ENCODE measurements around the gene MSRB3. TPM values are rescaled to one million over a fixed set of nuclear protein-coding genes. Genes with fewer than 3 reads are reported as not detected.

Gene MSRB3
- total and polyA plus RNA-seq, 2 of the 8 experiments (the other 6 are each of a cell fraction or from before 2014, with no cell fraction given), result 0.32 to 1.2 TPM

DNA sequence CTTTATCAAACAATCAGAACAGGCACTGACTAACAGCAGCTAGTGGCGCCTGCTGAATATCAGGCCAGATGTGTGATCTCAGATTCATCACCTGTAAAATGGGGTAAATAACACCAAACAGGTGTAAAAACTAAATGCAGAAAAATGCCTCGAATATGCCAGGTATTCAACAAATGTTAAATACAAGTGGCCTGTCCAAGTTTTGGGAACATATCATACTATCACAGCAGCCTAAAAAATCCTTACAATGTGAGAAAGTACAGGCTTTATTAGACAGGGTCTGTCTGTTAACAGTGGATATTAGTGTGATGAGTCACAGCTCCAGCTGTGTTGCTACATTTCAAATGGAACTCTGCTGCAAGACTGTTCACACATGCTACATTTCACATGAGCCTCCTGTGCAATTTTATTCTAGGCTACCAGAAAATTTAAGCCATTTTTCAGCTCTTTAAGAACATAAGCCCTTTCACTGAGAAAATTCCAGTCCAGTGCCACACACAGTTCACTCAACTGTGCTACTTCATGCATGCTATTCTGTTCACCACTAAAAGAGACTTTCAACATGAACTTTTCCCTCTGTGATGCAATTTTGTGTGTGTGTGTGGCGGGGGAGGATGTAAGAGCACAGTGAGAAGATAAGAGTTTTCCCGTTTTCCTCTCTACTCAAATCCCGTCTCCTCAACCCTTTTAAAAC is 56.7 kb downstream of the MSRB3 start:
- Histone ChIP-seq H3K27ac (ENCODE audit: low read depth, low read length) (no peak overlapping the region), H2BK15ac (ENCODE audit: low read length) (no peak overlapping the region), H2AFZ (ENCODE audit: low read length) (peak overlapping the region; percentile 57; the same call in 1 of the 2 replicates), H4K91ac (replicated peaks; ENCODE audit: insufficient read length, low read length) (no peak overlapping the region), H2AK5ac (ENCODE audit: low read depth, low read length) (no peak overlapping the region), H3K27me3 (replicated peaks in 1 of 4; ENCODE audit: control insufficient read depth in 3 of 4, extremely low read depth in 1 of 4, insufficient read depth in 3 of 4, low read length in 3 of 4) (no peaks in the 10 kb centered on the region), H2BK5ac (ENCODE audit: low read depth, low read length) (no peak overlapping the region), H3K4me1 (replicated peaks in 1 of 4; ENCODE audit: control insufficient read depth in 3 of 4, insufficient read depth in 4 of 4, low read length in 3 of 4) (no peaks in the 10 kb centered on the region; a peak in 1 of 7 replicates), H3K79me1 (ENCODE audit: low read depth, low read length) (no peaks in the 10 kb centered on the region), H3K23ac (ENCODE audit: insufficient read length) (no peak overlapping the region), H3K4ac (replicated peaks; ENCODE audit: insufficient read length, low read depth, low read length) (no peak overlapping the region), H3K79me2 (ENCODE audit: control insufficient read depth in 1 of 2, insufficient read depth in 2 of 2, low read length in 2 of 2) (no peaks in the 10 kb centered on the region), H3K9me3 (ENCODE audit: insufficient read depth in 2 of 2, low read depth in 1 of 2, low read length in 1 of 2) (no peaks in the 10 kb centered on the region), H3K36me3 (ENCODE audit: control insufficient read depth in 2 of 4, insufficient read depth in 4 of 4, low read length in 3 of 4) (no peaks in the 10 kb centered on the region), H3K56ac (replicated peaks; ENCODE audit: insufficient read length, low read depth, low read length) (no peak overlapping the region), H4K5ac (ENCODE audit: insufficient read length, low read depth, low read length) (no peak overlapping the region), H3K23me2 (ENCODE audit: low read depth, low read length) (no peaks in the 10 kb centered on the region; the same call in 1 of the 2 replicates), H4K8ac (ENCODE audit: extremely low read depth, insufficient read depth, low read length) (no peak overlapping the region), H3K4me2 (ENCODE audit: insufficient read depth in 1 of 2, low read depth in 2 of 2, low read length in 2 of 2) (no peak overlapping the region), H3K9ac (replicated peaks in 1 of 4; ENCODE audit: extremely low read depth in 1 of 4, low read depth in 3 of 4, low read length in 3 of 4) (no peak overlapping the region), H2BK120ac (replicated peaks; ENCODE audit: low read depth, low read length) (no peak overlapping the region), H2BK20ac (ENCODE audit: low read length) (no peak overlapping the region), H3K14ac (ENCODE audit: insufficient read length) (no peak overlapping the region), H4K20me1 (replicated peaks in 1 of 2; ENCODE audit: control insufficient read depth in 1 of 2, insufficient read depth in 2 of 2, low read length in 2 of 2) (no peaks in the 10 kb centered on the region), H3K18ac (ENCODE audit: extremely low read depth, low read length) (no peak overlapping the region), H3K4me3 (ENCODE audit: extremely low read depth in 1 of 4, insufficient read depth in 2 of 4, low read depth in 3 of 4, low read length in 4 of 4) (no peak overlapping the region), H2BK12ac (ENCODE audit: low read depth, low read length) (no peak overlapping the region)
- POLR2A ChIA-PET (ENCODE audit: partially characterized antibody), result no interaction called here
- WGBS, 2 experiments (ENCODE audit: extremely low coverage in 1 of 2, insufficient coverage in 1 of 2, insufficient read length in 1 of 2, insufficient replicate concordance in 2 of 2, low coverage in 1 of 2, low lambda C conversion rate in 2 of 2, missing lambda C conversion rate in 1 of 2), result 77 to 100% methylated on average over 2 to 5 of the region's 5 CpGs
- DNase-seq (ENCODE audit: low read depth in 1 of 2, low spot score in 2 of 2), result no peak
- no peak for FAIRE-seq
- TF ChIP-seq CEBPB (IDR thresholded peaks at IDR 0.05; ENCODE audit: low read depth, low read length) (0 out of 2 replicates have a peak, but pooled peaks have one; percentile 10), SIX5 (IDR thresholded peaks at IDR 0.05; ENCODE audit: low read depth, low read length) (no peak)
- CTCF ChIA-PET (ENCODE audit: partially characterized antibody), result interaction anchor here (0.8 to 1.3 kb wide), 4 partner anchors 22 to 222 kb away, joined by 3 to 4 read pairs (median 4); no protein-coding TSS in a partner anchor
